CD14-positive monocyte (primary cell): ENCODE measurements around the gene BFSP1. TPM values are rescaled to one million over a fixed set of nuclear protein-coding genes. Genes with fewer than 3 reads are reported as not detected.
A peak's percentile ranks its signal among the peaks of the same experiment; 100 is the strongest.

Source experiments
- DNase-seq, 3 donors: peaks; one replicate each; pipeline ENCODE4 v3.0.0-alpha.2; 2011 to 2022
- H2AFZ ChIP-seq: 2 replicates; pipeline ENCODE4 v1.6.0; 2012; ENCODE audit warnings: mild to moderate bottlenecking, low read depth, low read length, inconsistent platforms; ENCODE audit not compliant: insufficient read depth, poor library complexity, severe bottlenecking
- H3K27ac ChIP-seq, 2 donors: 1 replicate in 1 of 2; 2 replicates in 1 of 2; pipeline ENCODE4 v1.5.1; 2012 to 2013; ENCODE audit warnings: low read length in 2 of 2, control low read depth in 1 of 2, inconsistent platforms in 1 of 2, low read depth in 1 of 2, mild to moderate bottlenecking in 1 of 2
- H3K27me3 ChIP-seq, 2 donors: one replicate each; pipeline versions ENCODE4 v1.6.0 to v1.6.1; 2011 to 2013; ENCODE audit warnings: low read length in 2 of 2; ENCODE audit not compliant: control insufficient read depth in 2 of 2, insufficient read depth in 2 of 2
- H3K36me3 ChIP-seq, 2 donors: replicated peaks in 1 of 2; 1 replicate in 1 of 2; 2 replicates in 1 of 2; pipeline versions ENCODE4 v1.5.1 to v1.6.1; 2012 to 2013; ENCODE audit warnings: low read length in 2 of 2, control low read depth in 1 of 2, inconsistent platforms in 1 of 2, mild to moderate bottlenecking in 1 of 2; ENCODE audit not compliant: insufficient read depth in 2 of 2, control insufficient read depth in 1 of 2
- H3K4me1 ChIP-seq, 2 donors: 1 replicate in 1 of 2; 2 replicates in 1 of 2; pipeline versions ENCODE4 v1.5.1 to v1.6.1; 2012 to 2013; ENCODE audit warnings: low read length in 2 of 2, control low read depth in 1 of 2, inconsistent platforms in 1 of 2, mild to moderate bottlenecking in 1 of 2, moderate library complexity in 1 of 2; ENCODE audit not compliant: insufficient read depth in 2 of 2, control insufficient read depth in 1 of 2
- H3K4me2 ChIP-seq: replicated peaks from 2 replicates; pipeline ENCODE3; 2012; ENCODE audit warnings: low read length, moderate library complexity, mild to moderate bottlenecking; ENCODE audit not compliant: poor library complexity, severe bottlenecking; ENCODE audit errors: extremely low read depth
- H3K4me3 ChIP-seq, 3 experiments: fragments of 200-600 bp in 1 of 3; sonication (generic) in 1 of 3; replicated peaks in 1 of 3; 1 replicate in 2 of 3; 2 replicates in 1 of 3; pipeline ENCODE4 v1.5.1; 2011 to 2013; ENCODE audit warnings: low read length in 3 of 3, mild to moderate bottlenecking in 3 of 3, control low read depth in 2 of 3, low read depth in 2 of 3, inconsistent platforms in 1 of 3, moderate library complexity in 1 of 3
- H3K79me2 ChIP-seq: 2 replicates; pipeline ENCODE4 v1.6.0; 2012; ENCODE audit warnings: mild to moderate bottlenecking, control low read depth, inconsistent platforms, low read length, moderate library complexity; ENCODE audit not compliant: insufficient read depth
- H3K9ac ChIP-seq: 2 replicates; pipeline ENCODE4 v1.6.0; 2017; ENCODE audit warnings: low read length, mild to moderate bottlenecking; ENCODE audit not compliant: insufficient read depth, poor library complexity, severe bottlenecking
- H3K9me3 ChIP-seq, 2 donors: replicated peaks in 1 of 2; 1 replicate in 1 of 2; 2 replicates in 1 of 2; pipeline versions ENCODE4 v1.5.1 to v1.6.1; 2012 to 2013; ENCODE audit warnings: low read length in 2 of 2, control low read depth in 1 of 2; ENCODE audit not compliant: control insufficient read depth in 1 of 2, insufficient read depth in 1 of 2
- H4K20me1 ChIP-seq: 2 replicates; pipeline ENCODE4 v1.6.0; 2012; ENCODE audit warnings: mild to moderate bottlenecking, low read length, control low read depth, moderate library complexity; ENCODE audit not compliant: insufficient read depth
- H3K27ac Mint-ChIP-seq, 7 donors: one replicate each; pipeline ENCODE4 v1.8.0; 2020; ENCODE audit warnings: mild to moderate bottlenecking in 7 of 7, mixed read lengths in 7 of 7, moderate library complexity in 6 of 7, inconsistent platforms in 2 of 7
- H3K27me3 Mint-ChIP-seq, 3 donors: one replicate each; pipeline ENCODE4 v1.8.0; 2021 to 2022; ENCODE audit warnings: low read depth in 3 of 3, mild to moderate bottlenecking in 3 of 3, mixed read lengths in 3 of 3, moderate library complexity in 3 of 3, inconsistent platforms in 1 of 3
- H3K36me3 Mint-ChIP-seq, 2 donors: one replicate each; pipeline ENCODE4 v1.8.0; 2020; ENCODE audit warnings: mixed read lengths in 2 of 2, inconsistent platforms in 1 of 2, mild to moderate bottlenecking in 1 of 2
- H3K4me1 Mint-ChIP-seq: one replicate; pipeline ENCODE4 v1.8.0; 2020; ENCODE audit warnings: mild to moderate bottlenecking, mixed read lengths
- H3K4me3 Mint-ChIP-seq, 2 donors: one replicate each; pipeline ENCODE4 v1.8.0; 2020; ENCODE audit warnings: mild to moderate bottlenecking in 2 of 2, mixed read lengths in 2 of 2, moderate library complexity in 1 of 2
- H3K9me3 Mint-ChIP-seq, 7 donors: one replicate each; pipeline ENCODE4 v1.8.0; 2020 to 2022; ENCODE audit warnings: mixed read lengths in 7 of 7, mild to moderate bottlenecking in 6 of 7, moderate library complexity in 6 of 7, inconsistent platforms in 2 of 7
- WGBS: methylation state at CpG from one replicate; pipeline ENCODE4 v1.1.5; 2013; ENCODE audit warnings: missing lambda C conversion rate; ENCODE audit not compliant: insufficient coverage; 5-methylcytosine and 5-hydroxymethylcytosine counted together
- intact Hi-C, 2 donors: fragments of 100-400 bp; cut with micrococcal nuclease; formaldehyde crosslinking; loops; one replicate each; pipeline versions ENCODE4 v1.15.0 to v1.15.1; 2023
- polyA plus RNA-seq, 3 donors: library from polyadenylated mRNA; depleted of rRNA in 1 of 3; unstranded in 2 of 3; stranded (reverse) in 1 of 3; fragments of 300-500 nt in 2 of 3; fragments of >200 nt in 1 of 3; fragmentation: Illumina TruSeq in 2 of 3; gene quantifications; 1 replicate in 2 of 3; 2 replicates in 1 of 3; pipeline ENCODE4 v1.2.3, GENCODE V29; 2012 to 2021
- TF ChIP-seq, protein P1 (sequence below): fragments of 200-600 bp; IDR thresholded peaks from one replicate; pipeline ENCODE4 v1.8.0; 2022; ENCODE audit warnings: antibody characterized with exemption, mild to moderate bottlenecking

The BFSP1 gene
- polyA plus RNA-seq, 3 donors, result not detected

GRCh38 chr20:17555106-17555505 is 23.9 kb upstream of the BFSP1 start:
- no peak overlapping the region for H3K4me3 Mint-ChIP-seq
- WGBS, result 100% methylated on average over 1 of the region's 3 CpGs

DNA sequence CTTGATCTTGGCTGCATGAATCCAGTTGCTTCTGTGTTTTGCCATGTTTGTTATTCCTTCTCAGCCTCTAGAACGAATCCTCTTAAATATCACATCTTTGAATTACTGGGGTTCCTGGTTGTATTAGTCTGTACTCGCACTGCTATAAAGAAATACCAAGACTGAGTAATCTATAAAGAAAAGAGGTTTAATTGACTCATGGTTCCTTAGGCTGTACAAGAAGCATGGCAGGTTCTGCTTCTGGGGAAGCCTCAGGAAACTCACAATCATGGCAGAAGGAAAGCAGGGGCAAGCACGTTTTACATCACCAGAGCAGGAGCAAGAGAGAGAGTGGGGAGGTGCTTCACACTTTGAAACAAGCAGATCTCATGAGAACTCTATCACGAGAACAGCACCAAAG is 18.0 kb upstream of the BFSP1 start:
- TF ChIP-seq, protein P1, sequence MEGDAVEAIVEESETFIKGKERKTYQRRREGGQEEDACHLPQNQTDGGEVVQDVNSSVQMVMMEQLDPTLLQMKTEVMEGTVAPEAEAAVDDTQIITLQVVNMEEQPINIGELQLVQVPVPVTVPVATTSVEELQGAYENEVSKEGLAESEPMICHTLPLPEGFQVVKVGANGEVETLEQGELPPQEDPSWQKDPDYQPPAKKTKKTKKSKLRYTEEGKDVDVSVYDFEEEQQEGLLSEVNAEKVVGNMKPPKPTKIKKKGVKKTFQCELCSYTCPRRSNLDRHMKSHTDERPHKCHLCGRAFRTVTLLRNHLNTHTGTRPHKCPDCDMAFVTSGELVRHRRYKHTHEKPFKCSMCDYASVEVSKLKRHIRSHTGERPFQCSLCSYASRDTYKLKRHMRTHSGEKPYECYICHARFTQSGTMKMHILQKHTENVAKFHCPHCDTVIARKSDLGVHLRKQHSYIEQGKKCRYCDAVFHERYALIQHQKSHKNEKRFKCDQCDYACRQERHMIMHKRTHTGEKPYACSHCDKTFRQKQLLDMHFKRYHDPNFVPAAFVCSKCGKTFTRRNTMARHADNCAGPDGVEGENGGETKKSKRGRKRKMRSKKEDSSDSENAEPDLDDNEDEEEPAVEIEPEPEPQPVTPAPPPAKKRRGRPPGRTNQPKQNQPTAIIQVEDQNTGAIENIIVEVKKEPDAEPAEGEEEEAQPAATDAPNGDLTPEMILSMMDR, result no peak
- 69% methylated on average over 2 of the region's 4 CpGs for WGBS
- Mint-ChIP-seq H3K27me3 (peaks cover 0 to 3% (median 0%) of the 10 kb centered on the region in 3 donors), H3K36me3 (no peaks in the 10 kb centered on the region), H3K4me1 (no peaks in the 10 kb centered on the region), H3K4me3 (no peak overlapping the region), H3K9me3 (peaks cover 0 to 2% (median 0%) of the 10 kb centered on the region in 7 donors), H3K27ac (peak overlapping the region in 1 of 7 donors; percentile 20)
- peaks cover 0 to 2% of the 10 kb centered on the region in 2 donors for H3K27me3 ChIP-seq
- no peaks in the 10 kb centered on the region for H3K79me2 ChIP-seq
- H3K4me2 ChIP-seq, result no peak overlapping the region
- no peaks in the 10 kb centered on the region for H4K20me1 ChIP-seq
- no peak overlapping the region for H3K27ac ChIP-seq
- no peak overlapping the region for H2AFZ ChIP-seq
- H3K9ac ChIP-seq, result no peak overlapping the region
- H3K9me3 ChIP-seq, result no peaks in the 10 kb centered on the region
- H3K4me1 ChIP-seq, result no peaks in the 10 kb centered on the region
- intact Hi-C loops, result no loop called here
- no peak overlapping the region for H3K4me3 ChIP-seq
- no peak for DNase-seq
- no peaks in the 10 kb centered on the region for H3K36me3 ChIP-seq

More at GRCh38 chr20:17555106-17555505, 23.9 kb upstream of the BFSP1 start:
- no peak for DNase-seq
- peaks cover 9% of the 10 kb centered on the region for H3K4me1 Mint-ChIP-seq
- no peak overlapping the region for H3K4me2 ChIP-seq
- no peak overlapping the region for H3K27ac Mint-ChIP-seq
- H3K27me3 ChIP-seq, result no peaks in the 10 kb centered on the region
- no peaks in the 10 kb centered on the region for H3K79me2 ChIP-seq
- no peaks in the 10 kb centered on the region for H3K36me3 ChIP-seq
- peaks cover 4 to 5% of the 10 kb centered on the region in 2 donors for H3K4me1 ChIP-seq
- H3K36me3 Mint-ChIP-seq, result no peaks in the 10 kb centered on the region
- intact Hi-C loops, result no loop called here
- H3K9ac ChIP-seq, result no peak overlapping the region
- H4K20me1 ChIP-seq, result no peaks in the 10 kb centered on the region
- H3K27ac ChIP-seq, result no peak overlapping the region
- no peaks in the 10 kb centered on the region for H3K9me3 Mint-ChIP-seq
- no peaks in the 10 kb centered on the region for H3K27me3 Mint-ChIP-seq
- H3K9me3 ChIP-seq, result no peaks in the 10 kb centered on the region
- no peak overlapping the region for H2AFZ ChIP-seq
- H3K4me3 ChIP-seq, result no peak overlapping the region
- TF ChIP-seq, protein P1, result no peak
